OCI-M2 (cell line): Measurements from ENCODE around the gene OR7G2.
"Not testable (repeated sequence)": the region's sequence is repeated elsewhere in the genome, so short reads cannot be mapped to it uniquely, and the experiment has no call there.

Source experiments
- DNase-seq: peaks from one replicate; lab custom pipeline; 2025; ENCODE audit not compliant: unreplicated experiment; lab: John Stamatoyannopoulos, UW

Gene OR7G2

DNA sequence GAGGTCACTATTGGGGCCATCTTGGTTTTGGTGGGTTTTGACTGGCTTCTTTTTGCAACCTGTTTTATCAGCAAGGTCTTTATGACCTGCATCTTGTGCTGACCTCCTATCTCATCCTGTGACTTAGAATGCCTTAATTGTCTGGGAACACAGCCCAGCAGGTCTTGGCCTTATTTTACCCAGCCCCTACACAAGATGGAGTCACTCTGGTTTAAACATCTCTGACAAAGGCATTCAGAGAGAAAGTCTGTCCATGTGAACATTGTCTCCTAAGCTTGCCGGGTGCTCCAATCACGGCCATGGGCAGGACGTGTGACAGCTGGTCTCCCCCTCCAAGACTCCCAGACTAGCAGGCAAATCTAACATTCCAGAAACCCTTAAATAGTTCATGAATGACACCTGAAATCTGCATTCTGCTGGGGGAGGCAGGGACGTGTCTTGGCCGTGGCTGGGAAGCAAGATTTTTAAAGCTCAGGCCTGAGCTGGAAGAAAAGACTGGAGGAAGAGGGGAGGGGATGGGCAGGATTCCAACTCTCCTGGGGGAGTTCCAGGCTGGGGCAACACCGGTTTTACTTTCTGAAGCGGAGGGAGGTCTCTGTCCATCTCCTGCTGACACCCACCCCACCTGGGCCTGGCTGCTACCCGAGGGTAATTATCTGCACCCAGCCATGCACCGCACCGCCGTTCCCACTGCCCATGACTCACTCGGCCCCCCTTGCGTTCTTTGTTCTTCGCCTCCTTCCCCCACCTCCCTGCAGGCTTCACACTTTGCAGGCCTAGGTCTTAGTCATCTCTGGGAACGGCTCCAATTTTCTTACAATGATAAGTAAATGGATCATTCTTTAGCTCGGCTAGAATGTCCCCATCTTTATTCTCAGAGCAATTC is 32.0 kb downstream of the OR7G2 start:
- no peak for DNase-seq

DNA sequence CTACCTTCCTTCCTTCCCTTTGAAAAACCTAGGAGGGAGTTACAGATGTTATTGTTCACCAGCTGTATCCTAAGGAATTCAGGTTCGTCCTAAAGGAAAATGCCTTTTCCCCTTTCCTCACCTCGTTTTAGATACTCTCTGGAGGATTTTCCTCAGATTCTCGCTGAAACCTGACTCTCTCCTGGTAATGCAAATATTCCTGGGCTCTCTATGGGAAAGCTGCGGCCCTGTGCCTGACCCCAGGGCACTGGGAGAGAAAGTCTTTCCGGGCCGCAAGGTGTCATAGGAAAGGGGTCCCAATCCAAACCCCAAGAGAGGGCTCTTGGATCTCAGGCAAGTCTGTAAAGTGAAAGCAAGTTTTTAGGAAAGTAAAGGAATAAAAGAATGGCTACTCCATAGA is 33.5 kb downstream of the OR7G2 start:
- no peak for DNase-seq

DNA sequence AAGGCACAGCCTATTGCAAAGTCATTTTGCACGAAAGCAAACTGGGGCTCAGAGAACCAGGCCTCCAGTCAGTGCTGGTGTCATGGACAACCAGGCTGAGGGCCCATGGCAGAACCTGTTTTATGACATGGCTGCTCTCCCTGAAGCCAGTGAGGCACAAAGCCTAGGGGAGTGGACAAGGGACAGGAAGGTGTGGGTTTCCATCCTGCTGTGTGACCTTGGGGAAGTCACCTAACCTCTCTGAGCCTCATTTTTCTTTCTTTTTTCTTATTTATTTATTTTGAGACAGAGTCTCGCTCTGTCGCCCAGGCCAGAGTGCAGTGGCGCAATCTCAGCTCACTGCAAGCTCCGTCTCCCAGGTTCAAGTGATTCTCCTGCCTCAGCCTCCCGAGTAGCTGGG is 35.6 kb downstream of the OR7G2 start:
- DNase-seq = not testable (repeated sequence)

DNA sequence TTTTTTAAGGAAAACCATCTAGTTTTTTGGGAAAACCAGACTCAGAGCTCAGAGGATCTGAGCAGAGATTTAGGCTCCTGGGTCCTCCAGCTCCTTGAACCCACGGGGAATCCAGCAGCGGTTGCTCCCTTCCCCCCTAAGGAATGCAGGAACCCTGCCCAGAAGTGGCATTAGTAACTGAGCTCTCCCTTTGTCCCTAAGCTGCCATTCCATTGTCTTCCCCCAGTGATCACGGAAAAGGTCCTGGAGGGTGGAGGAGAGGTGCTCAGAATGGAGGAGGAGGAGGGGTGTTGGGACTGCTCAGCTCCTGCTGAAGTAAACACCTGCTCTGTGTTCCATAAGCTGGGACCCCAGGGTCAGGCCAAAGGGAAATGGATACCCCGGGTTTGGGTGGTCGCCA is 37.2 kb downstream of the OR7G2 start:
- DNase-seq = no peak

DNA sequence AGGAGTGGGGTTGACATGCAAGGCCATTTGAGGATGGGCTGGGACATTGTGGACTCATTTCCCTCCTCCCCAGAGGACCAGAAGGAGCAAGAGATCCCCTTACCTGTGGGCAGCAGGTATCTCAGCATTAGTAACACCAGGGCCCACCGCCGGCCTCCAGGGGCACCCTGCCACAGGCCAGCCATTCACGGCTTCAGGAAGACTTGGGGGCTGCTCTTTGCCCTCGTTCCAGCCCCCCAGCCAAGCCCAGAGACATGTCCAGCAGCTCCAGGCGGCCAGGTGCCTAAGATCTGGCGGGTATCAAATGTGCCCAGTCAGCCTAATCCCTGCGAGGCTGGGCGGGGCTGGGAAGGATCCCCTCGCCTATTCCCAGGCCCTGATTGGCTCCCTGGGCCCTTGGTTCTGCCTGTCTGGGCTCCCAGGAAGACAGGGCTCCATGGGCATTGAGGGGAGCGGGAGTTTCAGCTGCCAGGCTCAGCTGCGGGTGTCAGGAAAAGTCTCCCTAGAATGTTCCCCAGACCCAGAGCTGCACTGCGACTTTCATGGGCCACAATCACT is 41.7 kb downstream of the OR7G2 start:
- no peak for DNase-seq

DNA sequence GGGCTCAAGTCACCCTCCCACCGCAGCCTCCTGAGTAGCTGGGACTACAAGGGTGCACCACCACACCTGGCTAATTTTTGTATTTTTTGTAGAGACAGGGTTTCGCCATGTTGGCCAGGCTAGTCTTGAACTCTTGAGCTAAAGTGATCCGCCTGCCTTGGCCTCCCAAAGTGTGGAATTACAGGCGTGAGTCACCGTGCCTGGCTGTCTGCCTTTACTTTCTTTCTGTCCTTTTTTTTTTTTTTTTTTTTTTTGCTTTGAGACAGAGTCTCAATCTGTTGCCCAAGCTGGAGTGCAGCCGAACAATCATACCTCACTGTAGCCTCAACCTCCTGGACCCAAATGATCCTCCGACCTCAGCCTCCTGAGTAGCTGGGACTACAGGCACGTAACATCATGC is 45.4 kb downstream of the OR7G2 start:
- no peak for DNase-seq

DNA sequence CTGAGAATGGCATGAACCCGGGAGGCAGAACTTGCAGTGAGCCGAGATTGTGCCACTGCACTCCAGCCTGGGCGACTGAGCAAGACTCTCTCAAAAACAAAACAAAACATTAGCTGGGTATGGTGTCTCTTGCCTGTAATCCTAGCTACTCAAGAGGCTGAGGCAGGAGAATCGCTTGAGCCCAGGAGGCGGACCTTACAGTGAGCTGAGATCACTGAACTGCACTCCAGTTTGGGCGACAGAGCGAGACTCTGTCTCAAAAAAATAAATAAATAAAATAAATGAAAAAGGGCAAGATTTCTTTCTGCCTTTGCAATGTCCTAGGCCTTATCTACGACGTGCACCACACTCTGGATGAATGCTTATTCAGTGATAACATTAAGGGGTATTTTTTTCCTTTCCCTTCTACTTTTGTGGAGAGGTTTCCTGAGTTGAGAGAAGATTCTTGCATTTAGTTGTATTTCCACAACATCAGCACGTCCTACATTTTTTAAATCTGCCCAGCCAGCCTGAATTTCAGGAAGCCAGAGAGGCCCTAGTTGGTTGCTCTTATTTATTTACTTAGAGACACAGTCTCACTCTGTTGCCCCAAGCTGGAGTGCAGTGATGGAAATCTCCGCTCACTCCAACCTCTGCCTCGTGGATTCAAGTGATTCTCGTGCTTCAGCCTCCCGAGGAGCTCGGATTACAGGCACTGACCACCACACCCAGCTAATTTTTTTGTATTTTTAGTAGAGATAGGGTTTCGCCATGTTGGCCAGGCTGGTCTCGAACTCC is 46.5 kb downstream of the OR7G2 start:
- no peak for DNase-seq

DNA sequence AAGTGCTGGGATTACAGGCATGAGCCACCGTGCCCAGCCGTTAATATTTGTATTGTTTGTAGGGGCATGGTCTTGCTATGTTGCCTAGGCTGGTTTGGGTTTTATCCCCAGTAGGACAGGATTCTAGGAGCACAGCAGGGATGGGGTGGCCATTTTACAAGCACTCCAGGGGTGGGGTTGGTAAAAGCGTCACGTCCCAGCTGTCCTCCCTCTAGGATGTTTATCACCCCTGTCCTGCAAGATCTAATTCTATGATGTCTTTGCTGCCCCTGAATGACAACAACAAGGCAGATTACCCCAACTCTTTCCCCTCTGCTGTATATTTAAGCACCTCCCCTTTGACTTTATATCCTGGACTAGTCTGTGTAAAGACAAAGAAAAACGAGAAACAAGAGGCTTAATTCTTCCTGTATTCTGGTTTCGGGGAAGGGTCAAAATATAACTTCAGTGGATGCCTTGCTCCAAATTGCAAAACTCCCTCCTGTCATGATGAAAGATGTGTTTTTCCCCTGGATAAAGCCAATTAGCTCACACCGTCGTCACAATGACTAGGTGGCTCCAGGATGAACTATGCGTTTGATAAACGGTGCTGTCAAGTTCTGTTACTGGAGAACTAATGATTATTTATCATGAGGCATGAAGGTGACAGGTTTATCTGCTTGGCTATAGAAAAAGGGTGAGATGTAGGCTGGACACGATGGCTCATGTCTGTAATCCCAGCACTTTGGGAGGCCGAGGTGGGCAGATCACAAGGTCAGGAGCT is 48.2 kb downstream of the OR7G2 start:
- DNase-seq = no peak

DNA sequence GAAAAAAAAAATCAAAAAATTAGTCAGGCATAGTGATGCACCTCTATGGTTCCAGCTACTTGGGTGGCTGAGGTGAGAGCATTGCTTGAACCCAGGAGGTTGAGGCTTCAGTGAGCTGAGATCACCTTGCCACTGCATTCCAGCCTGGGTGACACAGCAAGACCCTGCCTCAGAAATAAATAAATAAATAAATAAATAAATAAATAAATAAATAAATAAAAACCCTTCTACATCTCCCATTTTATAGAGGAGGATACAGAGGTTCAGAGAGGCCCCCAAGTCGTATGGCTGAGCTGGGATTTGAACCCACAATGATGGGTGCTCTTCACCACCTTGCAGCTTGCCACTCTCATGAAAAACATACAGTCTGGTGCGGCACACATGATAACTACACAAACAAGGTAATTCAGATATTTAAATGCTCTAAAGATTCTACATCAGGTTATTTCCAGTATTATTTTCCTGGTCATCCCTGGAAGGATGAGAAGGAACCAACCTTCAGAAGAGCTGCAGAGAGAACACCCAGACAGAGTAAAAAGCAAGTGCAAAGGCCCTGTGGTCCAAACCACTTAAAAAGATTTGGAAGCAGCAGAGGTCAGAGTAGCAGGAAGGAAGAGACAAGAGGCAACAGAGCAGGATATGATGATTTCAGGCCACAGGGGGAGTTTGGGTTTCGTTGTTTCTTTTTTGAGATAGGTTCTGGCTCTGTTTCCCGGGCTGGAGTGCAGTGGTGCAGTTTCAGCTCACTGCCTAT is 49.6 kb downstream of the OR7G2 start:
- DNase-seq = no peak

DNA sequence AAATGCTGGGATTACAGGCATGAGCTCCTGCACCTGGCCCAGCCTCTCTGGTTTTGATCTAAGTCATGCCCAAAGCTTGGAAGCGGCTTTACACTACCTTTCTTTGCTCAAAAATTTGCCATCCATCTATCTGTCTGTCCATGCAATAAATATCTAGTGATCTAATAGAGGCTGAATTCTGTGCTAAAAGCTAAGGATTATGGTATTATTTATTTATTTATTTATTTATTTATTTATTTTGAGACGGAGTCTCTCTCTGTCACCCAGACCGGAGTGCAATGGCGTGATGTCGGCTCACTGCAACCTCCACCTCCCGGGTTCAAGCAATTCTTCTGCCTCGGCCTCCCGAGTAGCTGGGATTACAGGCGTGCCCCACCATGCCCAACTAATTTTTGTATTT is 51.1 kb downstream of the OR7G2 start:
- DNase-seq = not testable (repeated sequence)

DNA sequence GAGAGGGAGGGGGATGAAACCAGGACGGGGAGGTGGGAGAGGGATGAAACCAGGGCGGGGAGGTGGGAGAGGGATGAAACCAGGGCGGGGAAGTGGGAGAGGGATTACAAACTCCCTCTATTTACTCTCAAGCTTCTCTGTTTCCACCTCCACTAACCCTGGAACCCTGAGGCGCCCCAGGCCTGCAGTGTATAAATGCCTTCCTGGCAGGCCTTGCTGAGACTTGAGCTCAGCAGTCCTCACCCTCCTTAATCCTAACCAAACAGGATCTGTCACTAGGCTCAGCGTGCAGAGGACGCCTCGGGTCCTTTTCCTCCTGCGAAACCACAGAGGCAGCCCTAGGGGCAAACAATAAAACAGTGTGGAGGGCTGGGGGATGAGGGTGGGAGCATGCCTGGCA is 52.5 kb downstream of the OR7G2 start:
- DNase-seq = no peak

DNA sequence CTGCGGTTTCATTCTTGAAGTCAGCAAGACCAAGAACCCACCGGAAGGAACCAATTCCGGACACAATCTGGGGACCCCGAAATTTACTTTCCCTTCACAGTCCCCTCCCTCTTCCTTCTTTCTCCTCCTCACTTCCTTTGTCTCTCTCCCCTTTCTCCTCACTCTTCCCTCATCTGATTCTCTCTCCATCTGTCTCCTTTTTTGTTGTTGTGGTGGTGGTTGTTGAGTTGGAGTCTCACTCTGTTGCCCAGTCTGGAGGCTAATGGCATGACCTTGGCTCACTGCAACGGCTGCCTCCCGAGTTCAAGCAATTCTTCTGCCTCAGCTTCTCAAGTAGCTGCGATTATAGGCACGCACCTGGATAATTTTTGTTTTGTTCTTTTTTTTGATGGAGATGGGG is 53.1 kb downstream of the OR7G2 start:
- DNase-seq = no peak

DNA sequence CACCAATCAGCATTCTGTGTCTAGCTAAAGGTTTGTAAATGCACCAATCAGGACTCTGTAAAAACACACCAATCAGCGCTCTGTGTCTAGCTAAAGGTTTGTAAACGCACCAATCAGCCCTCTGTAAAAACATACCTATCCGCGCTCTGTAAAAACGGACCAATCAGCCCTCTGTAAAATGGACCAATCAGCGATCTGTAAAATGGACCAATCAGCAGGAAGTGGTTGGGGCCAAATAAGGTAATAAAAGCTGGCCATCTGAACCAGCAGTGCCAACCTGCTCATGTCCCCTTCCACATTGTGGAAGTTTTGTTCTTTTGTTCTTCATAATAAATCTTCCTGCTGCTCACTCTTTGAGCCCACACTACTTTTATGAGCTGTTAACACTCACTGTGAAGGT is 53.6 kb downstream of the OR7G2 start:
- not testable (repeated sequence) for DNase-seq

DNA sequence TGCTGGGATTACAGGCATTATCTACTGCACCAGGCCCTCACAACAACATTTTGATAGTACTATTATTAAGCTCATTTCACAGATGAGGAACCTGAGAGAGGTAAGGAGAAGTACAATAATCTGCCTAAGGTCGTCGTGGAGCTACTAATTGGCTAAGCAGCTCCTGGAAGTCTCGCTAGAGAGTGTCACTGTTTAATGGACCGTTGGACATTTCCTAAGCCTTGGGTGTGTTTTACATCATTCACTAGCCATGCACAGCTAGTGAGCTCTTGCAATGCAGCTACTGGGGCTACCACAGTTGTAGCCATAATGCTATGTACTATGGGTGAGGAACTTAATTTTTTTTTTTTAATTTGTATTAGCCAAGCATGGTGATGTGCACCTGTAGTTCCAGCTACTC is 54.4 kb downstream of the OR7G2 start:
- DNase-seq = no peak
